HepG2 (cell line): ENCODE results near the gene USP9X. TPM values are rescaled to one million over a fixed set of nuclear protein-coding genes. Genes with fewer than 3 reads are reported as not detected.

Experiments
- ATAC-seq: fragments of 200-7000 bp; cut with Tn5 transposase; 3 replicates; pipeline ENCODE4 v1.9.1; 2020; ENCODE audit warnings: mild to moderate bottlenecking, moderate library complexity
- BruUV-seq: library from RNA; stranded (reverse); fragments of 400-500 nt; replicated peaks from 2 replicates; lab custom pipeline; 2021; lab: Mats Ljungman, UMichigan
- CTCF ChIA-PET: fragments of 300-600 bp; formaldehyde crosslinking; extraction: SDS; loops from one replicate; lab custom pipeline; 2021; ENCODE audit warnings: low total read pairs, inconsistent platforms, low intra/inter-chr PET ratio; lab: Yijun Ruan, JAX
- POLR2A ChIA-PET: fragments of 350-600 bp; sonication (Branson Sonifier 250); formaldehyde crosslinking; loops from one replicate; lab custom pipeline; 2020; ENCODE audit warnings: antibody characterized with exemption, inconsistent platforms; lab: Yijun Ruan, JAX
- DNase-seq: peaks from one replicate; pipeline ENCODE4 v3.0.0-alpha.2; 2015; ENCODE audit warnings: low spot score
- FAIRE-seq: peaks from 3 replicates; lab custom pipeline; 2011; peaks lifted over from hg19 to GRCh38; lab: Jason Lieb, UNC
- H2AFZ ChIP-seq: one replicate; pipeline ENCODE4 v1.6.1; 2011; ENCODE audit warnings: low read length, inconsistent platforms
- H3K27ac ChIP-seq: fragments of 300-600 bp; 3 replicates; pipeline ENCODE4 v1.8.0; 2011; ENCODE audit warnings: mixed run types, mild to moderate bottlenecking, mixed read lengths, low read length, inconsistent platforms; ENCODE audit not compliant: insufficient read depth; ENCODE audit errors: extremely low read length
- H3K27me3 ChIP-seq, 2 experiments: fragments of 200-600 bp in 1 of 2; 2 replicates in 1 of 2; 3 replicates in 1 of 2; pipeline versions ENCODE4 v1.6.0 to v1.8.0; 2011; ENCODE audit warnings: low read length in 2 of 2, mild to moderate bottlenecking in 2 of 2, moderate library complexity in 2 of 2, inconsistent platforms in 1 of 2; ENCODE audit not compliant: insufficient read depth in 2 of 2, control insufficient read depth in 1 of 2
- H3K36me3 ChIP-seq, 2 experiments: fragments of 200-600 bp in 1 of 2; replicated peaks in 1 of 2; 2 replicates in 1 of 2; 3 replicates in 1 of 2; pipeline versions ENCODE4 v1.5.1 to v1.8.0; 2011; ENCODE audit warnings: low read length in 2 of 2, inconsistent platforms in 1 of 2; ENCODE audit not compliant: insufficient read depth in 2 of 2, control insufficient read depth in 1 of 2
- H3K4me1 ChIP-seq: 2 replicates; pipeline ENCODE4 v1.5.1; 2012; ENCODE audit warnings: low read length, inconsistent platforms; ENCODE audit not compliant: insufficient read depth
- H3K4me2 ChIP-seq: 2 replicates; pipeline ENCODE4 v1.6.0; 2011; ENCODE audit warnings: low read depth, low read length, inconsistent platforms
- H3K4me3 ChIP-seq, 3 experiments: fragments of 200-600 bp in 1 of 3; sonication (generic), shearing (Covaris generic) in 1 of 3; replicated peaks in 1 of 3; 2 replicates each; pipeline ENCODE4 v1.5.1; 2011 to 2016; ENCODE audit warnings: low read length in 3 of 3, inconsistent platforms in 2 of 3, low read depth in 2 of 3, mild to moderate bottlenecking in 2 of 3, control low read depth in 1 of 3, mixed read lengths in 1 of 3; ENCODE audit not compliant: insufficient read depth in 1 of 3
- H3K79me2 ChIP-seq: one replicate; pipeline ENCODE4 v1.6.1; 2011; ENCODE audit warnings: low read length, inconsistent platforms; ENCODE audit not compliant: insufficient read depth
- H3K9ac ChIP-seq: 2 replicates; pipeline ENCODE4 v1.6.0; 2011; ENCODE audit warnings: mild to moderate bottlenecking, low read depth, low read length, inconsistent platforms; ENCODE audit not compliant: insufficient read depth
- H3K9me3 ChIP-seq: 2 replicates; pipeline ENCODE4 v1.5.1; 2012; ENCODE audit warnings: mild to moderate bottlenecking, low read length
- H4K20me1 ChIP-seq: 2 replicates; pipeline ENCODE4 v1.6.0; 2011; ENCODE audit warnings: inconsistent platforms, mild to moderate bottlenecking, low read length, moderate library complexity; ENCODE audit not compliant: insufficient read depth
- CHD4 ChIP-seq: fragments of 200-600 bp; sonication (generic); IDR thresholded peaks from 2 replicates; pipeline ENCODE4 v1.7.0; 2017; ENCODE audit warnings: mild to moderate bottlenecking, low read length, borderline replicate concordance
- NCOA2 ChIP-seq: sonication (generic); formaldehyde crosslinking; IDR thresholded peaks from 2 replicates; pipeline ENCODE4 v1.8.0; 2022; ENCODE audit warnings: inconsistent platforms
- NFE2 ChIP-seq: sonication (generic); formaldehyde crosslinking; IDR thresholded peaks from 2 replicates; pipeline ENCODE4 v1.4.0; 2020; ENCODE audit warnings: missing genetic modification reagents
- THYN1 ChIP-seq: sonication (generic); formaldehyde crosslinking; IDR thresholded peaks from 2 replicates; pipeline ENCODE4 v1.8.1; 2023; ENCODE audit warnings: low read depth, mild to moderate bottlenecking, moderate library complexity, missing genetic modification reagents, borderline replicate concordance
- U2AF2 ChIP-seq: fragments of 200-400 bp; formaldehyde crosslinking; IDR thresholded peaks from 2 replicates; pipeline ENCODE4 v1.6.1; 2017; ENCODE audit warnings: low read depth, mild to moderate bottlenecking, low read length
- ZFP36L1 ChIP-seq: sonication (generic); formaldehyde crosslinking; IDR thresholded peaks from 2 replicates; pipeline ENCODE4 v1.8.0; 2022; ENCODE audit warnings: mild to moderate bottlenecking, missing genetic modification reagents, moderate library complexity
- ZMYM2 ChIP-seq: sonication (generic); formaldehyde crosslinking; IDR thresholded peaks from 2 replicates; pipeline ENCODE4 v1.8.0; 2022; ENCODE audit warnings: mild to moderate bottlenecking, missing genetic modification reagents
- ZNF24 ChIP-seq: fragments of 450-650 bp; IDR thresholded peaks from 2 replicates; pipeline ENCODE4 v1.6.1; 2017; ENCODE audit warnings: antibody characterized with exemption, mild to moderate bottlenecking
- ZNF3 ChIP-seq: IDR thresholded peaks from 2 replicates; pipeline ENCODE4 v1.7.0; 2017; ENCODE audit warnings: inconsistent platforms
- ZNF317 ChIP-seq: sonication (generic); formaldehyde crosslinking; IDR thresholded peaks from 2 replicates; pipeline ENCODE4 v1.5.0; 2020; ENCODE audit warnings: mild to moderate bottlenecking, missing genetic modification reagents
- WGBS: methylation state at CpG from one replicate; pipeline ENCODE4 v1.1.6; 2017; ENCODE audit warnings: low lambda C conversion rate; 5-methylcytosine and 5-hydroxymethylcytosine counted together
- in situ Hi-C: cut with HindIII; loops from 2 replicates; pipeline ENCODE4 v1.10.0; 2017; ENCODE audit warnings: low pct_unique_long_range_greater_than_20kb; ENCODE audit not compliant: extremely low pct_ligation_motif_present
- intact Hi-C: fragments of 100-400 bp; cut with micrococcal nuclease; formaldehyde crosslinking; loops from one replicate; pipeline ENCODE4 v1.10.0; 2022; ENCODE audit not compliant: unreplicated experiment
- polyA plus RNA-seq, 8 experiments: library from polyadenylated mRNA; depleted of rRNA in 3 of 8; stranded (reverse) in 7 of 8; unstranded in 1 of 8; fragments of >200 nt; fragmentation: Illumina TruSeq in 4 of 8; extraction: Trizol in 4 of 8; gene quantifications; 2 replicates each; pipeline versions ENCODE4 v1.2.1 to v1.2.3, GENCODE V29; 2011 to 2016; ENCODE audit warnings: low read depth in 4 of 8, missing spikeins in 1 of 8, mixed read lengths in 1 of 8; ENCODE audit not compliant: insufficient read depth in 1 of 8
- total RNA-seq, 5 experiments: library from RNA; depleted of rRNA; stranded (reverse); fragments of >200 nt; fragmentation: Illumina TruSeq; extraction: Trizol; gene quantifications; 2 replicates each; pipeline ENCODE4 v1.2.3, GENCODE V29; 2016; ENCODE audit warnings: low read depth in 1 of 5
- TF ChIP-seq, protein P1 (sequence below), 2 experiments: fragments of 450-650 bp in 1 of 2; sonication (generic) in 1 of 2; formaldehyde crosslinking in 1 of 2; IDR thresholded peaks; 2 replicates each; pipeline versions ENCODE4 v1.6.1 to v1.8.0; 2016 to 2022; ENCODE audit warnings: antibody characterized with exemption in 1 of 2, mild to moderate bottlenecking in 1 of 2, missing genetic modification reagents in 1 of 2
- TF ChIP-seq, protein P2 (sequence below): sonication (generic); formaldehyde crosslinking; IDR thresholded peaks from 2 replicates; pipeline ENCODE4 v1.4.0; 2020; ENCODE audit warnings: mild to moderate bottlenecking, missing genetic modification reagents
- TF ChIP-seq, protein P3 (sequence below): sonication (generic); formaldehyde crosslinking; IDR thresholded peaks from 2 replicates; pipeline ENCODE4 v1.4.0; 2020; ENCODE audit warnings: mild to moderate bottlenecking, missing genetic modification reagents

Gene USP9X
- total and polyA plus RNA-seq, 2 of the 13 experiments (the other 11 are each of a cell fraction or from before 2014, with no cell fraction given), result 22.2 to 40.5 TPM

- no peak overlapping the region for H3K4me3 ChIP-seq
- in situ Hi-C loops (loop anchor here (10.0 kb wide), 1 partner anchor 106 kb away; no protein-coding TSS in a partner anchor), intact Hi-C loops (no loop called here)
- CTCF ChIA-PET, result no interaction called here
- FAIRE-seq (no peak), DNase-seq (no peak), ATAC-seq (no peak)
- peaks cover 45% of the 10 kb centered on the region for H4K20me1 ChIP-seq
- BruUV-seq, result TSS peak; percentile 21
- no peak overlapping the region for H3K27ac ChIP-seq
- H3K27me3 ChIP-seq, result no peaks in the 10 kb centered on the region
- H2AFZ ChIP-seq, result no peak overlapping the region
- peaks cover 76% of the 10 kb centered on the region for H3K79me2 ChIP-seq
- H3K36me3 ChIP-seq, result no peaks in the 10 kb centered on the region
- no peaks in the 10 kb centered on the region for H3K9me3 ChIP-seq
- no peak overlapping the region for H3K9ac ChIP-seq
- POLR2A ChIA-PET, result interaction anchor here (1.5 kb wide), 1 partner anchor 25 kb away, joined by 3 read pairs; the partner anchor contains the start of gene USP9X
- no peak overlapping the region for H3K4me2 ChIP-seq
- H3K4me1 ChIP-seq, result peaks cover 38% of the 10 kb centered on the region
- 91% methylated on average over 7 of the region's 7 CpGs for WGBS
- TF ChIP-seq ZNF317, result no peak
- TF ChIP-seq NCOA2, result no peak
- TF ChIP-seq ZNF3 (CRISPR knock-in tag), result no peak
- no peak for TF ChIP-seq ZNF24
- TF ChIP-seq, protein P1, sequence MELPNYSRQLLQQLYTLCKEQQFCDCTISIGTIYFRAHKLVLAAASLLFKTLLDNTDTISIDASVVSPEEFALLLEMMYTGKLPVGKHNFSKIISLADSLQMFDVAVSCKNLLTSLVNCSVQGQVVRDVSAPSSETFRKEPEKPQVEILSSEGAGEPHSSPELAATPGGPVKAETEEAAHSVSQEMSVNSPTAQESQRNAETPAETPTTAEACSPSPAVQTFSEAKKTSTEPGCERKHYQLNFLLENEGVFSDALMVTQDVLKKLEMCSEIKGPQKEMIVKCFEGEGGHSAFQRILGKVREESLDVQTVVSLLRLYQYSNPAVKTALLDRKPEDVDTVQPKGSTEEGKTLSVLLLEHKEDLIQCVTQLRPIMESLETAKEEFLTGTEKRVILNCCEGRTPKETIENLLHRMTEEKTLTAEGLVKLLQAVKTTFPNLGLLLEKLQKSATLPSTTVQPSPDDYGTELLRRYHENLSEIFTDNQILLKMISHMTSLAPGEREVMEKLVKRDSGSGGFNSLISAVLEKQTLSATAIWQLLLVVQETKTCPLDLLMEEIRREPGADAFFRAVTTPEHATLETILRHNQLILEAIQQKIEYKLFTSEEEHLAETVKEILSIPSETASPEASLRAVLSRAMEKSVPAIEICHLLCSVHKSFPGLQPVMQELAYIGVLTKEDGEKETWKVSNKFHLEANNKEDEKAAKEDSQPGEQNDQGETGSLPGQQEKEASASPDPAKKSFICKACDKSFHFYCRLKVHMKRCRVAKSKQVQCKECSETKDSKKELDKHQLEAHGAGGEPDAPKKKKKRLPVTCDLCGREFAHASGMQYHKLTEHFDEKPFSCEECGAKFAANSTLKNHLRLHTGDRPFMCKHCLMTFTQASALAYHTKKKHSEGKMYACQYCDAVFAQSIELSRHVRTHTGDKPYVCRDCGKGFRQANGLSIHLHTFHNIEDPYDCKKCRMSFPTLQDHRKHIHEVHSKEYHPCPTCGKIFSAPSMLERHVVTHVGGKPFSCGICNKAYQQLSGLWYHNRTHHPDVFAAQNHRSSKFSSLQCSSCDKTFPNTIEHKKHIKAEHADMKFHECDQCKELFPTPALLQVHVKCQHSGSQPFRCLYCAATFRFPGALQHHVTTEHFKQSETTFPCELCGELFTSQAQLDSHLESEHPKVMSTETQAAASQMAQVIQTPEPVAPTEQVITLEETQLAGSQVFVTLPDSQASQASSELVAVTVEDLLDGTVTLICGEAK (IDR thresholded peaks at IDR 0.05), result no peak
- TF ChIP-seq, protein P1 (CRISPR knock-in tag; IDR thresholded peaks at IDR 0.05), result no peak
- TF ChIP-seq, protein P2, sequence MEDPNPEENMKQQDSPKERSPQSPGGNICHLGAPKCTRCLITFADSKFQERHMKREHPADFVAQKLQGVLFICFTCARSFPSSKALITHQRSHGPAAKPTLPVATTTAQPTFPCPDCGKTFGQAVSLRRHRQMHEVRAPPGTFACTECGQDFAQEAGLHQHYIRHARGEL (CRISPR knock-in tag), result no peak
- TF ChIP-seq ZFP36L1 (CRISPR knock-in tag), result no peak
- TF ChIP-seq, protein P3, sequence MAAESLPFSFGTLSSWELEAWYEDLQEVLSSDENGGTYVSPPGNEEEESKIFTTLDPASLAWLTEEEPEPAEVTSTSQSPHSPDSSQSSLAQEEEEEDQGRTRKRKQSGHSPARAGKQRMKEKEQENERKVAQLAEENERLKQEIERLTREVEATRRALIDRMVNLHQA (CRISPR knock-in tag), result no peak
- TF ChIP-seq NFE2 (CRISPR knock-in tag), result no peak
- no peak for TF ChIP-seq THYN1 (CRISPR knock-in tag)
- no peak for TF ChIP-seq U2AF2
- no peak for TF ChIP-seq ZMYM2
- no peak for TF ChIP-seq CHD4
These were observed 25.8 kb downstream of the USP9X start for GRCh38 chrX:41110801-41111625.
